ENCODE data around the gene MFSD6.
"Not testable (repeated sequence)": the region's sequence is repeated elsewhere in the genome, so short reads cannot be mapped to it uniquely, and the experiment has no call there.

The MFSD6 gene

GRCh38 chr2:190467575-190468083, 59.5 kb downstream of the MFSD6 start:
- peak; percentile 45 for DNase-seq

- not testable (repeated sequence) for DNase-seq
Measured at GRCh38 chr2:190468354-190468753, 60.2 kb downstream of the MFSD6 start.

- DNase-seq: peak; percentile 97
Measured at GRCh38 chr2:190468814-190469569, 60.8 kb downstream of the MFSD6 start.

- peak; percentile 59 for DNase-seq
Measured at GRCh38 chr2:190469771-190470170, 61.6 kb downstream of the MFSD6 start.

- no peak for DNase-seq
Measured at GRCh38 chr2:190470256-190470826, 62.2 kb downstream of the MFSD6 start.

GRCh38 chr2:190477661-190478454, 69.7 kb downstream of the MFSD6 start:
- no peak for DNase-seq

GRCh38 chr2:190478572-190479195, 70.5 kb downstream of the MFSD6 start:
- no peak for DNase-seq

GRCh38 chr2:190481339-190481738, 73.2 kb downstream of the MFSD6 start:
- no peak for DNase-seq

GRCh38 chr2:190482451-190482850, 74.3 kb downstream of the MFSD6 start:
- peak; percentile 13 for DNase-seq

- no peak for DNase-seq
Measured at GRCh38 chr2:190486037-190486623, 78.0 kb downstream of the MFSD6 start.

- DNase-seq: no peak
Measured at GRCh38 chr2:190488516-190489233, 80.5 kb downstream of the MFSD6 start.

GRCh38 chr2:190489475-190489874, 81.3 kb downstream of the MFSD6 start:
- no peak for DNase-seq

- DNase-seq: no peak
Measured at GRCh38 chr2:190490502-190490901, 82.3 kb downstream of the MFSD6 start.

GRCh38 chr2:190493095-190493494, 84.9 kb downstream of the MFSD6 start:
- DNase-seq: no peak

- not testable (repeated sequence) for DNase-seq
Measured at GRCh38 chr2:190494600-190495227, 86.6 kb downstream of the MFSD6 start.

GRCh38 chr2:190497428-190497827, 89.3 kb downstream of the MFSD6 start:
- peak; percentile 13 for DNase-seq

GRCh38 chr2:190499273-190499672, 91.1 kb downstream of the MFSD6 start:
- DNase-seq: no peak

- DNase-seq: no peak
Measured at GRCh38 chr2:190500054-190500502, 91.9 kb downstream of the MFSD6 start.

- no peak for DNase-seq
Measured at GRCh38 chr2:190501231-190501630, 93.1 kb downstream of the MFSD6 start.

- no peak for DNase-seq
Measured at GRCh38 chr2:190501702-190502407, 93.7 kb downstream of the MFSD6 start.

- DNase-seq: no peak
Measured at GRCh38 chr2:190503088-190503487, 94.9 kb downstream of the MFSD6 start.
